H1 (cell line): Measurements from ENCODE around the gene PCID2. TPM values are rescaled to one million over a fixed set of nuclear protein-coding genes. Genes with fewer than 3 reads are reported as not detected.

Source experiments
- CTCF ChIA-PET: fragments of 300-600 bp; sonication (Branson Sonifier 250); formaldehyde crosslinking; loops from one replicate; lab custom pipeline; 2021; ENCODE audit not compliant: partially characterized antibody; lab: Charles Lee
- POLR2A ChIA-PET: fragments of 300-600 bp; sonication (Branson Sonifier 250); formaldehyde crosslinking; loops from one replicate; lab custom pipeline; 2021; ENCODE audit warnings: inconsistent platforms; ENCODE audit not compliant: partially characterized antibody; lab: Charles Lee
- DNase-seq, 2 experiments: peaks; one replicate each; pipeline versions ENCODE4 v3.0.0 to v3.0.0-alpha.2; 2010 to 2022; ENCODE audit warnings: low spot score in 2 of 2, low read depth in 1 of 2, mixed read lengths in 1 of 2
- FAIRE-seq: peaks from 2 replicates; lab custom pipeline; 2011; peaks lifted over from hg19 to GRCh38; lab: Jason Lieb, UNC
- H2AFZ ChIP-seq: 2 replicates; pipeline ENCODE4 v1.8.1; 2012; ENCODE audit warnings: low read length, inconsistent platforms
- H2AK5ac ChIP-seq: 2 replicates; pipeline ENCODE4 v1.6.1; 2013; ENCODE audit warnings: low read depth, low read length
- H2BK120ac ChIP-seq: replicated peaks from 2 replicates; pipeline ENCODE3; 2013; ENCODE audit warnings: low read depth, low read length, inconsistent platforms
- H2BK12ac ChIP-seq: 2 replicates; pipeline ENCODE4 v1.6.1; 2013; ENCODE audit warnings: low read depth, low read length
- H2BK15ac ChIP-seq: 2 replicates; pipeline ENCODE4 v1.6.1; 2013; ENCODE audit warnings: low read length
- H2BK20ac ChIP-seq: 2 replicates; pipeline ENCODE4 v1.6.1; 2013; ENCODE audit warnings: low read length
- H2BK5ac ChIP-seq: 2 replicates; pipeline ENCODE4 v1.6.1; 2013; ENCODE audit warnings: low read depth, low read length
- H3K14ac ChIP-seq: 2 replicates; pipeline ENCODE4 v1.6.1; 2013; ENCODE audit warnings: inconsistent platforms; ENCODE audit not compliant: insufficient read length
- H3K18ac ChIP-seq: 2 replicates; pipeline ENCODE4 v1.6.1; 2013; ENCODE audit warnings: low read length; ENCODE audit errors: extremely low read depth
- H3K23ac ChIP-seq: 2 replicates; pipeline ENCODE4 v1.6.1; 2013; ENCODE audit warnings: inconsistent platforms; ENCODE audit not compliant: insufficient read length
- H3K23me2 ChIP-seq: 2 replicates; pipeline ENCODE4 v1.6.1; 2013; ENCODE audit warnings: low read depth, low read length
- H3K27ac ChIP-seq: 2 replicates; pipeline ENCODE4 v1.6.1; 2011; ENCODE audit warnings: low read depth, low read length, inconsistent platforms
- H3K27me3 ChIP-seq, 4 experiments: replicated peaks in 1 of 4; 1 replicate in 1 of 4; 2 replicates in 3 of 4; pipeline versions ENCODE4 v1.6.1 to v1.8.1; 2011 to 2013; ENCODE audit warnings: low read length in 3 of 4, mild to moderate bottlenecking in 3 of 4, inconsistent platforms in 2 of 4, mixed read lengths in 2 of 4, moderate library complexity in 1 of 4; ENCODE audit not compliant: control insufficient read depth in 3 of 4, insufficient read depth in 3 of 4; ENCODE audit errors: extremely low read depth in 1 of 4
- H3K36me3 ChIP-seq, 4 experiments: 2 replicates each; pipeline versions ENCODE4 v1.6.1 to v1.8.1; 2011 to 2013; ENCODE audit warnings: mild to moderate bottlenecking in 4 of 4, low read length in 3 of 4, moderate library complexity in 2 of 4, control low read depth in 1 of 4, inconsistent platforms in 1 of 4; ENCODE audit not compliant: insufficient read depth in 4 of 4, control insufficient read depth in 2 of 4
- H3K4ac ChIP-seq: replicated peaks from 2 replicates; pipeline ENCODE3; 2013; ENCODE audit warnings: low read length, low read depth, mixed read lengths, inconsistent platforms; ENCODE audit not compliant: insufficient read length
- H3K4me1 ChIP-seq, 4 experiments: replicated peaks in 1 of 4; 1 replicate in 1 of 4; 2 replicates in 3 of 4; pipeline versions ENCODE4 v1.6.1 to v1.8.1; 2011 to 2013; ENCODE audit warnings: low read length in 3 of 4, inconsistent platforms in 2 of 4, mixed read lengths in 1 of 4; ENCODE audit not compliant: insufficient read depth in 4 of 4, control insufficient read depth in 3 of 4
- H3K4me2 ChIP-seq, 2 experiments: 2 replicates each; pipeline versions ENCODE4 v1.6.1 to v1.8.1; 2011 to 2013; ENCODE audit warnings: low read depth in 2 of 2, low read length in 2 of 2, control low read depth in 1 of 2, inconsistent platforms in 1 of 2, mild to moderate bottlenecking in 1 of 2; ENCODE audit not compliant: insufficient read depth in 1 of 2
- H3K4me3 ChIP-seq, 4 experiments: fragments of 200-600, 300-600 bp in 1 of 4; sonication (generic), shearing (Covaris generic), sonication (Bioruptor Twin) in 1 of 4; 2 replicates each; pipeline versions ENCODE4 v1.5.1 to v1.8.1; 2011 to 2016; ENCODE audit warnings: low read length in 4 of 4, low read depth in 3 of 4, control low read depth in 2 of 4, inconsistent platforms in 2 of 4, mild to moderate bottlenecking in 2 of 4, mixed read lengths in 1 of 4, moderate library complexity in 1 of 4; ENCODE audit not compliant: insufficient read depth in 2 of 4; ENCODE audit errors: extremely low read depth in 1 of 4
- H3K56ac ChIP-seq: replicated peaks from 2 replicates; pipeline ENCODE3; 2013; ENCODE audit warnings: low read depth, mild to moderate bottlenecking, mixed read lengths, low read length, inconsistent platforms; ENCODE audit not compliant: insufficient read length
- H3K79me1 ChIP-seq: 2 replicates; pipeline ENCODE4 v1.6.1; 2013; ENCODE audit warnings: low read depth, low read length, control low read depth
- H3K79me2 ChIP-seq, 2 experiments: 2 replicates each; pipeline versions ENCODE4 v1.6.1 to v1.8.1; 2012 to 2013; ENCODE audit warnings: low read length in 2 of 2, mild to moderate bottlenecking in 2 of 2, inconsistent platforms in 1 of 2; ENCODE audit not compliant: insufficient read depth in 2 of 2, control insufficient read depth in 1 of 2
- H3K9ac ChIP-seq, 4 experiments: replicated peaks in 1 of 4; 1 replicate in 1 of 4; 2 replicates in 3 of 4; pipeline versions ENCODE4 v1.6.1 to v1.8.1; 2011 to 2013; ENCODE audit warnings: low read depth in 3 of 4, low read length in 3 of 4, control low read depth in 2 of 4, mild to moderate bottlenecking in 2 of 4, moderate library complexity in 2 of 4, inconsistent platforms in 1 of 4; ENCODE audit errors: extremely low read depth in 1 of 4
- H3K9me3 ChIP-seq, 2 experiments: 2 replicates each; pipeline versions ENCODE4 v1.6.1 to v1.8.1; 2012 to 2013; ENCODE audit warnings: mild to moderate bottlenecking in 2 of 2, moderate library complexity in 2 of 2, control low read depth in 1 of 2, inconsistent platforms in 1 of 2, low read depth in 1 of 2, low read length in 1 of 2, mixed read lengths in 1 of 2; ENCODE audit not compliant: insufficient read depth in 2 of 2
- H4K20me1 ChIP-seq, 2 experiments: replicated peaks in 1 of 2; 2 replicates each; pipeline versions ENCODE3 to v1.8.1; 2011 to 2013; ENCODE audit warnings: inconsistent platforms in 2 of 2, low read length in 2 of 2, mild to moderate bottlenecking in 1 of 2; ENCODE audit not compliant: insufficient read depth in 2 of 2, control insufficient read depth in 1 of 2
- H4K5ac ChIP-seq: 2 replicates; pipeline ENCODE4 v1.6.1; 2013; ENCODE audit warnings: low read length, low read depth, mixed read lengths, inconsistent platforms; ENCODE audit not compliant: insufficient read length
- H4K8ac ChIP-seq: 2 replicates; pipeline ENCODE4 v1.8.0; 2013; ENCODE audit warnings: mild to moderate bottlenecking, moderate library complexity, low read length, inconsistent platforms; ENCODE audit not compliant: insufficient read depth; ENCODE audit errors: extremely low read depth
- H4K91ac ChIP-seq: replicated peaks from 2 replicates; pipeline ENCODE3; 2013; ENCODE audit warnings: low read length, mixed read lengths, inconsistent platforms; ENCODE audit not compliant: insufficient read length
- ASH2L ChIP-seq: fragments of 200-600, 300-600 bp; sonication (generic); IDR thresholded peaks from one replicate; pipeline ENCODE4 v1.7.1; 2017; ENCODE audit warnings: low read length
- FOSL1 ChIP-seq: IDR thresholded peaks from 2 replicates; pipeline ENCODE4 v1.6.1; 2011; ENCODE audit warnings: mild to moderate bottlenecking, low read depth, low read length, moderate library complexity; ENCODE audit not compliant: insufficient read depth
- MAFK ChIP-seq: IDR thresholded peaks from 2 replicates; pipeline ENCODE4 v1.6.1; 2012; ENCODE audit warnings: low read depth, mild to moderate bottlenecking, improper control_type of control experiment, low read length
- SAP30 ChIP-seq: fragments of 300-600 bp; sonication (generic); IDR thresholded peaks from 2 replicates; pipeline ENCODE4 v1.7.1; 2012; ENCODE audit warnings: low read length, moderate library complexity, mild to moderate bottlenecking, inconsistent platforms; ENCODE audit not compliant: insufficient read depth, insufficient replicate concordance
- TAF7 ChIP-seq: optimal IDR thresholded peaks from 2 replicates; pipeline ENCODE3; 2011; ENCODE audit warnings: low read depth, mild to moderate bottlenecking, inconsistent platforms, low read length, moderate library complexity, borderline replicate concordance
- TEAD4 ChIP-seq: IDR thresholded peaks from 2 replicates; pipeline ENCODE4 v1.6.1; 2012; ENCODE audit warnings: low read depth, low read length, inconsistent platforms, mixed read lengths
- WGBS, 2 experiments: shearing (Covaris generic) in 1 of 2; methylation state at CpG; one replicate each; pipeline versions ENCODE4 v1.1.6 to v1.1.7; 2013 to 2015; ENCODE audit warnings: low lambda C conversion rate in 2 of 2, mixed read lengths in 2 of 2, inconsistent platforms in 1 of 2, low coverage in 1 of 2, missing lambda C conversion rate in 1 of 2; ENCODE audit not compliant: insufficient replicate concordance in 2 of 2, insufficient coverage in 1 of 2, insufficient read length in 1 of 2; ENCODE audit errors: extremely low coverage in 1 of 2, missing lambda C conversion rate in 1 of 2; 5-methylcytosine and 5-hydroxymethylcytosine counted together
- polyA plus RNA-seq, 7 experiments: library from polyadenylated mRNA; depleted of rRNA in 3 of 7; stranded (reverse) in 5 of 7; unstranded in 2 of 7; fragments of >200 nt in 5 of 7; fragments of 200-250 nt in 2 of 7; gene quantifications; 1 replicate in 5 of 7; 2 replicates in 1 of 7; 4 replicates in 1 of 7; pipeline versions ENCODE4 v1.2.1 to v1.2.3, GENCODE V29; 2011 to 2013; ENCODE audit warnings: missing spikeins in 2 of 7, mixed read lengths in 2 of 7
- total RNA-seq: library from RNA; stranded (reverse); fragmentation: NEBNext Ultra II Directional; extraction: Animal tissue kit (Norgen Biotek cat#: 25700); gene quantifications from 2 replicates; pipeline ENCODE4 v1.2.1, GENCODE V29; 2021
- TF ChIP-seq, protein P1 (sequence below): IDR thresholded peaks from 2 replicates; pipeline ENCODE4 v1.6.1; 2012; ENCODE audit warnings: low read length, inconsistent platforms

Gene PCID2
- total and polyA plus RNA-seq, 2 of the 8 experiments (the other 6 are each of a cell fraction or from before 2014, with no cell fraction given), result 72.4 to 72.8 TPM

DNA sequence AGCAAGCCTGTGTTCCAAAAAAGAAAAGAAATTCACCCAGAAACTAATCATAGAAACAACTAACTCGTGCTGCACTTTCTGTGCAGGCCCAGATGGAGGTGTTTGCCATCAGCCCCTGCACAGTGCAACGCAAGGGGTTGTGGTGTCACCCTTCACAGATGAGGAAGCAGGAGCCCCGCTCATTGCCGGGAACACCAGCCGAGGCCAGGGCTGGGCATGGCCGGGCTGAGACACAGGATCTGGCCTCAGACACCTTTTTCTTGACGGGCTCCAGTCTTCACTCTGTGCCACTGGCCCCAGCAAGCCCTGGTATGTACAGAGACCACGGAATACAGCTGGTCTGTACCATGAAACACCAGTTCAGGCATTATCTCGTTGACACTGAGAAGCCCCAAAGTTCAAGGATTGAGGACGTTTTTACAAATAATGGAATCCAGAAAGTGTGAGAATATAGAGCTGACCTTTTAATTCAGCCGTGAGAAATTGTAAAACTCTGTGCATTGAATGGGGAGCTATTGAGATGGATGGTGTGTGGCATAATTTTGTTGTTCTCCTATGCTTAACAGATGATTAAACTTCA is 44.1 kb upstream of the PCID2 start:
- no peak for TF ChIP-seq SAP30
- TF ChIP-seq TEAD4, result no peak
- no peak for TF ChIP-seq ASH2L
- TF ChIP-seq MAFK, result no peak
- TF ChIP-seq, protein P1, sequence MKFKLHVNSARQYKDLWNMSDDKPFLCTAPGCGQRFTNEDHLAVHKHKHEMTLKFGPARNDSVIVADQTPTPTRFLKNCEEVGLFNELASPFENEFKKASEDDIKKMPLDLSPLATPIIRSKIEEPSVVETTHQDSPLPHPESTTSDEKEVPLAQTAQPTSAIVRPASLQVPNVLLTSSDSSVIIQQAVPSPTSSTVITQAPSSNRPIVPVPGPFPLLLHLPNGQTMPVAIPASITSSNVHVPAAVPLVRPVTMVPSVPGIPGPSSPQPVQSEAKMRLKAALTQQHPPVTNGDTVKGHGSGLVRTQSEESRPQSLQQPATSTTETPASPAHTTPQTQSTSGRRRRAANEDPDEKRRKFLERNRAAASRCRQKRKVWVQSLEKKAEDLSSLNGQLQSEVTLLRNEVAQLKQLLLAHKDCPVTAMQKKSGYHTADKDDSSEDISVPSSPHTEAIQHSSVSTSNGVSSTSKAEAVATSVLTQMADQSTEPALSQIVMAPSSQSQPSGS, result no peak
- no peak for TF ChIP-seq TAF7
- TF ChIP-seq FOSL1, result no peak
- ChIA-PET CTCF (interaction anchor here (0.6 kb wide), 1 partner anchor 113 kb away, joined by 4 read pairs; no protein-coding TSS in a partner anchor), POLR2A (interaction anchor here (0.7 to 3.5 kb wide), 3 partner anchors 18 to 44 kb away, joined by 4 to 10 read pairs (median 4); partner anchors contain the start of genes CUL4A and PCID2)
- Histone ChIP-seq H3K9ac (no peak overlapping the region), H3K23me2 (no peaks in the 10 kb centered on the region), H3K56ac (no peak overlapping the region), H2AK5ac (no peak overlapping the region), H2BK15ac (no peak overlapping the region), H2BK20ac (no peak overlapping the region), H3K27me3 (no peaks in the 10 kb centered on the region), H3K18ac (no peak overlapping the region), H3K36me3 (peaks cover 24 to 89% (median 74%) of the 10 kb centered on the region in 4 experiments), H3K79me2 (no peaks in the 10 kb centered on the region), H4K20me1 (peaks cover 4 to 5% of the 10 kb centered on the region in 2 experiments), H4K91ac (no peak overlapping the region), H4K5ac (no peak overlapping the region), H3K27ac (no peak overlapping the region), H2BK5ac (no peak overlapping the region; the same call in 1 of the 2 replicates), H2AFZ (no peak overlapping the region), H3K4me1 (no peaks in the 10 kb centered on the region), H3K4me2 (no peak overlapping the region), H3K23ac (no peak overlapping the region), H2BK12ac (no peak overlapping the region), H3K4me3 (no peak overlapping the region), H4K8ac (no peak overlapping the region; the same call in 1 of the 2 replicates), H3K79me1 (no peaks in the 10 kb centered on the region), H3K14ac (no peak overlapping the region), H2BK120ac (no peak overlapping the region), H3K4ac (no peak overlapping the region), H3K9me3 (no peaks in the 10 kb centered on the region)
- 90% methylated on average over 11 of the region's 11 CpGs; no CpG with 5 or more reads in 1 of the 2 experiments for WGBS, 2 experiments
- DNase-seq (no peak), FAIRE-seq (no peak)
